Keratinocyte (primary cell): Measurements from ENCODE around the gene CTAGE1.

Experiments
- CTCF ChIP-seq, 3 experiments: IDR thresholded peaks in 1 of 3; conservative IDR thresholded peaks in 1 of 3; optimal IDR thresholded peaks in 1 of 3; 2 replicates in 2 of 3; 3 replicates in 1 of 3; pipeline versions ENCODE3 to v1.5.1; 2011; ENCODE audit warnings: low read length in 3 of 3, mild to moderate bottlenecking in 3 of 3, moderate library complexity in 2 of 3, control low read depth in 1 of 3, inconsistent platforms in 1 of 3; ENCODE audit not compliant: insufficient read depth in 2 of 3; ENCODE audit errors: extremely low read depth in 1 of 3
- EZH2 ChIP-seq: IDR thresholded peaks from one replicate; pipeline ENCODE4 v1.6.1; 2012; ENCODE audit warnings: inconsistent platforms, mild to moderate bottlenecking, low read length, moderate library complexity

GRCh38 chr18:22432657-22433137, 15.0 kb upstream of the CTAGE1 start:
- no peak for TF ChIP-seq CTCF (optimal IDR thresholded peaks at IDR 0.05 in 1 of 3, IDR thresholded peaks at IDR 0.05 in 1 of 3, conservative IDR thresholded peaks at IDR 0.05 in 1 of 3; ENCODE audit: extremely low read depth in 1 of 3, insufficient read depth in 2 of 3, low read length in 3 of 3)
- TF ChIP-seq EZH2 = no peak
